LNCAP (cell line): ENCODE results near the gene MLXIP.
A peak's percentile ranks its signal among the peaks of the same experiment; 100 is the strongest.

Experiments used
- CTCF ChIP-seq: fragments of 450-650 bp; IDR thresholded peaks from 2 replicates; pipeline ENCODE4 v1.5.1; 2017; ENCODE audit warnings: mild to moderate bottlenecking

Gene MLXIP

GRCh38 chr12:122126342-122126635 lies 47.7 kb downstream of the MLXIP start:
- TF ChIP-seq CTCF, result no peak

- peak; percentile 63 for TF ChIP-seq CTCF
Measured at GRCh38 chr12:122126713-122127597, 48.4 kb downstream of the MLXIP start.

- no peak for TF ChIP-seq CTCF
Measured at GRCh38 chr12:122127839-122128238, 49.3 kb downstream of the MLXIP start.

GRCh38 chr12:122128481-122128880 lies 49.9 kb downstream of the MLXIP start:
- no peak for TF ChIP-seq CTCF

GRCh38 chr12:122129131-122129530 lies 50.6 kb downstream of the MLXIP start:
- no peak for TF ChIP-seq CTCF

- no peak for TF ChIP-seq CTCF
Measured at GRCh38 chr12:122130150-122130549, 51.6 kb downstream of the MLXIP start.

GRCh38 chr12:122133192-122133950 lies 54.8 kb downstream of the MLXIP start:
- no peak for TF ChIP-seq CTCF
